ENCODE measurements around the gene CCL26. TPM values are rescaled to one million over a fixed set of nuclear protein-coding genes. Genes with fewer than 3 reads are reported as not detected.

CCL26 gene, protein sequence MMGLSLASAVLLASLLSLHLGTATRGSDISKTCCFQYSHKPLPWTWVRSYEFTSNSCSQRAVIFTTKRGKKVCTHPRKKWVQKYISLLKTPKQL
- total RNA-seq = not detected

DNA sequence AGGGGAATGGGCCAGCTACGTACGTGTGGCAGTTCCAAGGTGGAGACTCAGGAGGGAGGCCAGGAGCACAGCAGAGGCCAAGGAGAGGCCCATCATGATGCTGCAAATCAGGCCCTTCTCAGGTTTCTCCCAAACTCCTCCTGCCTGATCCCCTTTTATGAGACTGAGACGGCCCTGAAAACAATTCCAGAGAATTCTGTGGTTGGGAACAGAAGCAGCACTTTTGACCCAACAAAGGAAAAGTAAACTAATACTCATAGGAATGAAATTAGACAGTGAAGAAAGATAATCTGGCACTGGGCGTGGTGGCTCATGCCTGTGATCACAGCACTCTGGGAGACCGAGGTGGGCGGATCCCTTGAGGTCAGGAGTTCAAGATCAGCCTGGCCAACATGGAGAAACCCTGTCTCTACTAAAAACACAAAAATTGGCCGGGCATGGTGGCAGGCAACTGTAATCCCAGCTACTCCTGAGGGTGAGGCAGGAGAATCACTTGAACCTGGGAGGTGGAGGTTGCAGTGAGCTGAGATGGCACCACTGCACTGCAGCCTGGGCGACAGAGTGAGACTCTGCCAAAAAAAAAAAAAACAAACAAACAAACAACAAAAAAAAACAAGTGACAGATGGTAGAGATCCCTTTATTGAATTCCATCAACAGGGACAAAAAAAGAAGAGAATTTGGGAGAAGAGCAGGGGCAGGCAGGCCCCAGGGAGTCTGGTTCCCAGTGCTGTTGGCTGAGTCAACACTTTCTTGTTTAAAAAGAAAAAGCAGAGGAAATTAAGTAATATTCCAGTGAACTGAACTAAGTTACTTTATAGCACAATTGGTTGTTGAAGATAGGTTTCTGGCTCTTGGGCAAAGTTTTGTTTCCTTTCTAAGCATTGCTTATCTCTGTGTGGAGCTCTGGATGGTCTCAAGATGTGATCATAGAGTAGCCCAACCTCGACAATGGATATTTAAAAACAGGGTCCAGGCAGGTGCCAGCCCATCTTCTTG is at the start of gene CCL26:
CCL26 (minus strand) TSS at position 131 of the 997 bp plus-strand sequence; CDS start at position 96, 35 bp downstream.
- Histone ChIP-seq H3K4me3 (no peak within 1 kb of the TSS), H3K36me3 (no peaks in the 10 kb centered on the region), H3K27ac (peak within 1 kb of the TSS in 3 of 4 donors; percentile 5 to 45 (median 13)), H3K27me3 (no peaks in the 10 kb centered on the region), H3K9me3 (no peaks in the 10 kb centered on the region), H3K4me1 (no peaks in the 10 kb centered on the region)
- DNase-seq = peak; percentile 35
- WGBS, 2 donors (ENCODE audit: low coverage in 1 of 2) = 53 to 60% methylated on average over 7 to 9 of the region's 9 CpGs
- no peak for TF ChIP-seq POLR2AphosphoS5 (IDR thresholded peaks at IDR 0.05)
- no peak for TF ChIP-seq EP300 (IDR thresholded peaks at IDR 0.05; ENCODE audit: low read depth)
- TF ChIP-seq, protein P1, sequence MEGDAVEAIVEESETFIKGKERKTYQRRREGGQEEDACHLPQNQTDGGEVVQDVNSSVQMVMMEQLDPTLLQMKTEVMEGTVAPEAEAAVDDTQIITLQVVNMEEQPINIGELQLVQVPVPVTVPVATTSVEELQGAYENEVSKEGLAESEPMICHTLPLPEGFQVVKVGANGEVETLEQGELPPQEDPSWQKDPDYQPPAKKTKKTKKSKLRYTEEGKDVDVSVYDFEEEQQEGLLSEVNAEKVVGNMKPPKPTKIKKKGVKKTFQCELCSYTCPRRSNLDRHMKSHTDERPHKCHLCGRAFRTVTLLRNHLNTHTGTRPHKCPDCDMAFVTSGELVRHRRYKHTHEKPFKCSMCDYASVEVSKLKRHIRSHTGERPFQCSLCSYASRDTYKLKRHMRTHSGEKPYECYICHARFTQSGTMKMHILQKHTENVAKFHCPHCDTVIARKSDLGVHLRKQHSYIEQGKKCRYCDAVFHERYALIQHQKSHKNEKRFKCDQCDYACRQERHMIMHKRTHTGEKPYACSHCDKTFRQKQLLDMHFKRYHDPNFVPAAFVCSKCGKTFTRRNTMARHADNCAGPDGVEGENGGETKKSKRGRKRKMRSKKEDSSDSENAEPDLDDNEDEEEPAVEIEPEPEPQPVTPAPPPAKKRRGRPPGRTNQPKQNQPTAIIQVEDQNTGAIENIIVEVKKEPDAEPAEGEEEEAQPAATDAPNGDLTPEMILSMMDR (IDR thresholded peaks at IDR 0.05) = no peak
- TF ChIP-seq POLR2A (IDR thresholded peaks at IDR 0.05) = no peak
- intact Hi-C loops (cut with DNase I; ENCODE audit: low total_unique reads) = no loop called here
- in situ Hi-C loops (cut with MboI; ENCODE audit: low pct_ligation_motif_present in 1 of 4, low pct_unique_long_range_greater_than_20kb in 1 of 4, low sequenced_read_pairs in 3 of 4) = loop anchor here in 2 of 4 donors (25.0 kb wide), 2 partner anchors 235 to 710 kb away; partner anchors contain the start of gene RCC1L (in 1 of the 2)

DNA sequence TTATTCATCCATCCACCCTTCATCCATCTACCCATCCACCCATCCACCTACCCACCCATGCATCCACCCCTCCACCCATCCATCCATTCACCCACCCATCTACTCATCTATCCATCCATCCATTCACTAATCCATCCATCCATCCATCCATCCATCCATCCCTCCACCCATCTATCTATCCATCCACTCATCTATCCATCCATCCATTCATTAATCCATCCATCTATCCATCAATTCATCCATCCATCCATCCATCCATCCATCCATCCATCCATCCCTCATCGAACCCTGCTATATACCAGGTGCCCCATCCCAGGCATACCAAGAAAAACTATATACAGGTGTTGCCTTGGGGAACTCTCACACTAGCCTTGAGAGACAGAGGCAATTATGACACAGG is 48.7 kb upstream of the CCL26 start:
- no peak for DNase-seq
- H3K36me3 ChIP-seq = no peaks in the 10 kb centered on the region
- in situ Hi-C loops (cut with MboI; ENCODE audit: low pct_ligation_motif_present in 1 of 4, low pct_unique_long_range_greater_than_20kb in 1 of 4, low sequenced_read_pairs in 3 of 4) (no loop called here), intact Hi-C loops (cut with DNase I; ENCODE audit: low total_unique reads) (no loop called here)
- 96% methylated on average over 1 of the region's 1 CpG; no CpG with 5 or more reads in 1 of the 2 donors for WGBS, 2 donors (ENCODE audit: low coverage in 1 of 2)
- H3K4me3 ChIP-seq = no peak overlapping the region
- no peaks in the 10 kb centered on the region for H3K27me3 ChIP-seq
- H3K27ac ChIP-seq = no peak overlapping the region
- no peak for TF ChIP-seq POLR2AphosphoS5 (IDR thresholded peaks at IDR 0.05)
- no peak for TF ChIP-seq EP300 (IDR thresholded peaks at IDR 0.05; ENCODE audit: low read depth)
- TF ChIP-seq, protein P1 (IDR thresholded peaks at IDR 0.05) = no peak
- no peak for TF ChIP-seq POLR2A (IDR thresholded peaks at IDR 0.05)
- H3K4me1 ChIP-seq = no peaks in the 10 kb centered on the region
- H3K9me3 ChIP-seq = no peaks in the 10 kb centered on the region

DNA sequence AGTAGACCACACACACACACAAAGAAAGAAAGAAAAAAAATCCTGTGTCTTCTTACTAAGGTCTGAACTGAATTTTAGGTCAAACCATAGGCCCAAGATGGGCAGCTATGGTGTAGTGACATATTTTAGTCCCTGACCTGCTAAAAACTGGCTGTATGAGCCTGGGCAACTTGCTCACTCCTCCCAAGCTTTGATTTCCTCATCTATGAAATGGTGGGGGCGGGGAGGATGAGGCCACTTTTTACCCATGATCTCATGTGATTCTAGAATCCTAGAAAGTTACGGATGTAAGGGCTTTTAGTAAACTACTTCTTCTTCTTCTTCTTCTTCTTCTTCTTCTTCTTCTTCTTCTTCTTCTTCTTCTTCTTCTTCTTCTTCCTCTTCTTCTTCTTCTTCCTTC is 47.7 kb upstream of the CCL26 start:
- TF ChIP-seq, protein P1 (IDR thresholded peaks at IDR 0.05) = no peak
- TF ChIP-seq POLR2AphosphoS5 (IDR thresholded peaks at IDR 0.05) = no peak
- no peak for TF ChIP-seq POLR2A (IDR thresholded peaks at IDR 0.05)
- no peak for TF ChIP-seq EP300 (IDR thresholded peaks at IDR 0.05; ENCODE audit: low read depth)
- no peaks in the 10 kb centered on the region for H3K27me3 ChIP-seq
- no peak overlapping the region for H3K4me3 ChIP-seq
- H3K27ac ChIP-seq = no peak overlapping the region
- H3K4me1 ChIP-seq = no peaks in the 10 kb centered on the region
- 64 to 77% methylated on average over 2 of the region's 2 CpGs for WGBS, 2 donors (ENCODE audit: low coverage in 1 of 2)
- intact Hi-C loops (cut with DNase I; ENCODE audit: low total_unique reads) = no loop called here
- no peaks in the 10 kb centered on the region for H3K9me3 ChIP-seq
- DNase-seq = peak; percentile 26
- in situ Hi-C loops (cut with MboI; ENCODE audit: low pct_ligation_motif_present in 1 of 4, low pct_unique_long_range_greater_than_20kb in 1 of 4, low sequenced_read_pairs in 3 of 4) = no loop called here
- no peaks in the 10 kb centered on the region for H3K36me3 ChIP-seq

DNA sequence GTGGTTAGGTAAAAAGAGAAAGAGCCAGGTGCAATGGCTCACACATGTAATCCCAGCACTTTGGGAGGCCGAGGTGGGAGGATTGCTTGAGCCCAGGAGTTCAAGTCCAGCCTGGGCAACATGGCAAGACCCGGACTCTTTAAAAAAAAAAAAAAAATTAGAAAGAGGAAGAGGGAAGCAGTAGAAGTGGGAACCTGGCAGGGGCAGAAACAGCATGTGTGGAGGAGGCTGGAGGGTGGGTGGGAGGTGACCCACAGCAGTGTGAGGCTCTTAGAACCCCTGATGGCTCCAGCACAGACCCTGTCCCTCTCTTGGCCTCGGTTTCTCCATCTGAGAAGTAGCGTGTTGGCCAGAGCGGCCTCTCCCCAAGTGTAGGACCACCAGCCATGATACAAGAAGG is 46.5 kb upstream of the CCL26 start:
- 77 to 87% methylated on average over 3 to 5 of the region's 5 CpGs for WGBS, 2 donors (ENCODE audit: low coverage in 1 of 2)

More for the DNA sequence above, 46.5 kb upstream of the CCL26 start:
- no peaks in the 10 kb centered on the region for H3K27me3 ChIP-seq
- H3K9me3 ChIP-seq = no peaks in the 10 kb centered on the region
- TF ChIP-seq, protein P1 (IDR thresholded peaks at IDR 0.05) = no peak
- no peak for TF ChIP-seq POLR2AphosphoS5 (IDR thresholded peaks at IDR 0.05)
- intact Hi-C loops (cut with DNase I; ENCODE audit: low total_unique reads) = no loop called here
- H3K36me3 ChIP-seq = no peaks in the 10 kb centered on the region
- no peaks in the 10 kb centered on the region for H3K4me1 ChIP-seq
- no peak for DNase-seq
- H3K27ac ChIP-seq = no peak overlapping the region
- in situ Hi-C loops (cut with MboI; ENCODE audit: low pct_ligation_motif_present in 1 of 4, low pct_unique_long_range_greater_than_20kb in 1 of 4, low sequenced_read_pairs in 3 of 4) = no loop called here
- no peak overlapping the region for H3K4me3 ChIP-seq
